ENCODE results near the gene PRR4.

The PRR4 gene

GRCh38 chr12:10849425-10849878 lies at the start of gene PRR4:
TSS of gene PRR4 (minus strand) at chr12:10849475. CDS start at chr12:10849437, 38 bp downstream.
- DNase-seq: no peak

- no peak for DNase-seq
Observed at GRCh38 chr12:10896854-10897253, 47.6 kb upstream of the PRR4 start.

GRCh38 chr12:10891937-10892336 lies 42.7 kb upstream of the PRR4 start:
- DNase-seq: no peak

GRCh38 chr12:10889226-10889625 lies 40.0 kb upstream of the PRR4 start:
- DNase-seq: no peak

- DNase-seq: no peak
Observed at GRCh38 chr12:10884086-10884725, 34.9 kb upstream of the PRR4 start, which contains the start of gene PRH1. TSS of gene PRH1 (minus strand) at chr12:10884255. CDS start at chr12:10884217, 38 bp downstream.

- no peak for DNase-seq
Observed at GRCh38 chr12:10873378-10873777, 24.1 kb upstream of the PRR4 start.

GRCh38 chr12:10867381-10867780 lies 18.1 kb upstream of the PRR4 start:
- DNase-seq: no peak

GRCh38 chr12:10863512-10864218 lies 14.4 kb upstream of the PRR4 start:
- DNase-seq: no peak

GRCh38 chr12:10861366-10861765 lies 12.1 kb upstream of the PRR4 start:
- no peak for DNase-seq

GRCh38 chr12:10855807-10856206 lies 6.5 kb upstream of the PRR4 start:
- DNase-seq: no peak

- DNase-seq: no peak
Observed at GRCh38 chr12:10853776-10854175, 4.5 kb upstream of the PRR4 start.

- no peak for DNase-seq
Observed at GRCh38 chr12:10851243-10851858, 2.1 kb upstream of the PRR4 start.

- DNase-seq: no peak
Observed at GRCh38 chr12:10847744-10848143, 1.5 kb downstream of the PRR4 start.

- DNase-seq: no peak
Observed at GRCh38 chr12:10842862-10843261, 6.4 kb downstream of the PRR4 start.

GRCh38 chr12:10838461-10838860 lies 10.8 kb downstream of the PRR4 start:
- no peak for DNase-seq

GRCh38 chr12:10829994-10830393 lies 19.3 kb downstream of the PRR4 start:
- DNase-seq: no peak

GRCh38 chr12:10826258-10826657 lies 23.0 kb downstream of the PRR4 start, which contains the start of gene TAS2R10:
TSS of gene TAS2R10 (minus strand) at chr12:10826358. CDS start at chr12:10826269, 89 bp downstream.
- no peak for DNase-seq

- no peak for DNase-seq
Observed at GRCh38 chr12:10824957-10825356, 24.3 kb downstream of the PRR4 start.

GRCh38 chr12:10811883-10812536 lies 37.3 kb downstream of the PRR4 start:
- no peak for DNase-seq

GRCh38 chr12:10810068-10810467 lies 39.2 kb downstream of the PRR4 start, which contains the start of gene TAS2R9:
TSS of gene TAS2R9 (minus strand) at chr12:10810168. CDS start at chr12:10810075, 93 bp downstream.
- no peak for DNase-seq

GRCh38 chr12:10807186-10807585 lies 42.1 kb downstream of the PRR4 start, which contains the start of gene TAS2R8:
TSS of gene TAS2R8 (minus strand) at chr12:10807286. CDS start at chr12:10806980, 306 bp downstream.
- no peak for DNase-seq

GRCh38 chr12:10802587-10802986 lies 46.7 kb downstream of the PRR4 start, which contains the start of gene TAS2R7:
TSS of gene TAS2R7 (minus strand) at chr12:10802627. CDS start at chr12:10802570, 57 bp downstream.
- no peak for DNase-seq

GRCh38 chr12:10801741-10802140 lies 47.5 kb downstream of the PRR4 start:
- DNase-seq: no peak
